ENCODE data around the gene SRMS.

GRCh38 chr20:63502671-63503172 is 44.8 kb downstream of the SRMS start:
- TF ChIP-seq, protein P1, sequence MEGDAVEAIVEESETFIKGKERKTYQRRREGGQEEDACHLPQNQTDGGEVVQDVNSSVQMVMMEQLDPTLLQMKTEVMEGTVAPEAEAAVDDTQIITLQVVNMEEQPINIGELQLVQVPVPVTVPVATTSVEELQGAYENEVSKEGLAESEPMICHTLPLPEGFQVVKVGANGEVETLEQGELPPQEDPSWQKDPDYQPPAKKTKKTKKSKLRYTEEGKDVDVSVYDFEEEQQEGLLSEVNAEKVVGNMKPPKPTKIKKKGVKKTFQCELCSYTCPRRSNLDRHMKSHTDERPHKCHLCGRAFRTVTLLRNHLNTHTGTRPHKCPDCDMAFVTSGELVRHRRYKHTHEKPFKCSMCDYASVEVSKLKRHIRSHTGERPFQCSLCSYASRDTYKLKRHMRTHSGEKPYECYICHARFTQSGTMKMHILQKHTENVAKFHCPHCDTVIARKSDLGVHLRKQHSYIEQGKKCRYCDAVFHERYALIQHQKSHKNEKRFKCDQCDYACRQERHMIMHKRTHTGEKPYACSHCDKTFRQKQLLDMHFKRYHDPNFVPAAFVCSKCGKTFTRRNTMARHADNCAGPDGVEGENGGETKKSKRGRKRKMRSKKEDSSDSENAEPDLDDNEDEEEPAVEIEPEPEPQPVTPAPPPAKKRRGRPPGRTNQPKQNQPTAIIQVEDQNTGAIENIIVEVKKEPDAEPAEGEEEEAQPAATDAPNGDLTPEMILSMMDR (IDR thresholded peaks at IDR 0.05 in 8 of 11, conservative IDR thresholded peaks at IDR 0.05 in 3 of 11), result no peak
- no peak for TF ChIP-seq POLR2A (IDR thresholded peaks at IDR 0.05)
- no peak for TF ChIP-seq POLR2AphosphoS5 (IDR thresholded peaks at IDR 0.05)

All from spleen (tissue), 7 donors.